NCI-H446 (cell line): Measurements from ENCODE around the gene MAP1S.
"Not testable (repeated sequence)": the region's sequence is repeated elsewhere in the genome, so short reads cannot be mapped to it uniquely, and the experiment has no call there.

Experiments used
- DNase-seq, 2 experiments: peaks; one replicate each; lab custom pipeline; 2025; lab: John Stamatoyannopoulos, UW

Gene MAP1S

DNA sequence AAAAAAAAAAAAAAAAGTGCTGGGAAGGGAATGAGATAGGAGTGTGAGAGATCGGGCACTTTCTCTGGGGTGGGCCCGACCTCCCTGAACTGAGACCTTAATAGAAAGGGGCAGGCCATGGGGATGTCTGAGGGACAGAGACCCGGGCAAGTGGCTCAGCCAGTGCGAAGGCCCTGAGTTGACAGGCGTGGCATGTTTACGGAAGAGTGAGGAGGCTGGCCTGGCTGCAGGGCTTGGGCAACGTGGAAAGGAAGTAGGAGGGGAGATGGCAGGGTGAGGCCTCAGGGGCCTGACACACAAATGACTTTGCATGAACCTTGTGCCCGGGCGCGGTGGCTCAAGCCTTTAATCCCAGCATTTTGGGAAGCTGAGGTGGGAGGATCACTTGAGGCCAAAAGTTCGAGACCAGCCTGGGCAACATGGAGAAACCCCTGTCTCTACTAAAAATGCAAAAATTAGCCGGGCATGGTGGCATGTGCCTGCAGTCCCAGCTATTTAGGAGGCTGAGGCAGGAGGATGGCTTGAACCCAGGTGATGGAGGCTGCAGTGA, 45.9 kb downstream of the MAP1S start:
- DNase-seq = no peak

DNA sequence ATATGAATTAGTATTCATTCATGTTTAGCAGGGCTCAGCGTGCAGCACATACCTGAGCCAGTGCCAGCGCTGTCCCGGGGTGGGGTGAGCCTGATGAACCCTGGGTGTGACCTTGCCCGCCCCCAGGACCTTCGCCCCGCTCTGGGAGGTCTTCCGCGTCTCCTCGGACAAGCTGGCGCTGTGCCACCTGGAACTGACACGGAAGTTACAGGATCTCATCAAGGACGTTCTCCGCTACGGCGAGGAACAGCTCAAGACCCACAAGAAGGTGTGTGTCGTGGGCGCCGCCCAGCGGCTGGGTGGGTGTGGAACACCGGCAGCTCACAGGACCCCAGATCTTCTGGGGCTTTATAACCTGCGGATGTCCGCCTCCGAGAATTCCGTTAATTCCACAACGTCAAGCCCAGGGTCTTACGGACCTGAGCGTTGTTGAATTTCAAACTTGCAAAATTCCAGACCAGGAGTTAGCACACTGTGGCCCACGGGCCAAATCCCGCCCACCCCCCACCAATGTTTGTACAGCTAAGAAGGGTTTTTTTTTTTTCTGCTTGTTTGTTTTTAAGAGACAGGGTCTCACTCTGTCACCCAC, 47.4 kb downstream of the MAP1S start:
- DNase-seq = peak; percentile 54 to 85

DNA sequence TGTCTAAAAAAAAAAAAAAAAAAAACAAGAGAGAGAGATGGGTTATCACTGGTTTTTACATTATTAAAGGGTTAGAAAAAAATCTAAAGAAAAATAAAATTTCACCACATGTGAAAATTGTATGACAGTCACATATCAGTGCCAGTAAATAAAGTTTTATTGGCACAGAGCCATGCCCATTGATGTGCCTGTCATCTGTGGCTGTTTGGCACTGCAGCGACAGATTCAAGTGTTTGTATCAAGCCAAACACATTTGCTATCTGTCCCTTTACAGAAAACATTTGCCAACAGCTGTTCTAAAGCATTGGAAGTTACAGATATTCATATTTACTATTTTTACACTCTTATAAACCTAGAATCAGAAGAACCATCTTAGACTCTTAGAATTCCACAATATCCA, 48.3 kb downstream of the MAP1S start:
- DNase-seq = no peak

GRCh38 chr19:17770613-17771012, 51.3 kb downstream of the MAP1S start:
- DNase-seq = no peak

- DNase-seq = peak in 1 of 2 experiments; percentile 32
These were observed 52.9 kb downstream of the MAP1S start for GRCh38 chr19:17772172-17772571.

DNA sequence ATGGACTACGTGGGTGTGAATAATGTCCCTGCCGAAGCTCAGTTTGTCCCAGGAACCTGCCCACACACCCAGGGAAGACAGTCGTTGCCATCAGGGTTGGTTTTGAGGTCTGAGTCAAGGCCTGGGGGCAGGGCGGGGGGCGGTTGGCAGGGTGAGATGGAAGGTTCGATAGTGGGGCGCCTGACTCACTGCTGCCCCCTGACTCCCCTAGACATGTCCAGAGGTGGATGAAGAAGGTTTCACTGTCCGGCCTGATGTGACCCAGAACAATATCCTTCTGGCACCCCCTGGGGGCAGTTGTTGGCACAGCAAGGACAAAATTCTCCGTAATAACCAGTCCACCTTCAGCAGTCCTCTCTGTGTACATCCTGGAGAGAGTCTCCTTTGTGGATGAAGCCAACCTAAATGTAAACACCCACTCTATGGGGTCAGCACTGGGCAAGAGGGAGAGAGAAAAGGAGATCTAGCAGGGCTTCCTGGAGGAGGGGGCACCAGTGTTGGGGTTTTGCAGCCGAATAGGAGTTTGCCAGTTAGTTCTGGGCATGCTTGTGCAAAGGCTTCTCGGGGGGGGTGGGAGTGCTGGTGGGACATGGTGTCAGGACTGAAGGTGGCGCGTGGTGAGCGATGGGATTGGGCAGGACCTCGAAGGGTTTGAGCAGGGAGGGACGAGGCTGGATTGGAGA, 56.1 kb downstream of the MAP1S start:
- DNase-seq = no peak

DNA sequence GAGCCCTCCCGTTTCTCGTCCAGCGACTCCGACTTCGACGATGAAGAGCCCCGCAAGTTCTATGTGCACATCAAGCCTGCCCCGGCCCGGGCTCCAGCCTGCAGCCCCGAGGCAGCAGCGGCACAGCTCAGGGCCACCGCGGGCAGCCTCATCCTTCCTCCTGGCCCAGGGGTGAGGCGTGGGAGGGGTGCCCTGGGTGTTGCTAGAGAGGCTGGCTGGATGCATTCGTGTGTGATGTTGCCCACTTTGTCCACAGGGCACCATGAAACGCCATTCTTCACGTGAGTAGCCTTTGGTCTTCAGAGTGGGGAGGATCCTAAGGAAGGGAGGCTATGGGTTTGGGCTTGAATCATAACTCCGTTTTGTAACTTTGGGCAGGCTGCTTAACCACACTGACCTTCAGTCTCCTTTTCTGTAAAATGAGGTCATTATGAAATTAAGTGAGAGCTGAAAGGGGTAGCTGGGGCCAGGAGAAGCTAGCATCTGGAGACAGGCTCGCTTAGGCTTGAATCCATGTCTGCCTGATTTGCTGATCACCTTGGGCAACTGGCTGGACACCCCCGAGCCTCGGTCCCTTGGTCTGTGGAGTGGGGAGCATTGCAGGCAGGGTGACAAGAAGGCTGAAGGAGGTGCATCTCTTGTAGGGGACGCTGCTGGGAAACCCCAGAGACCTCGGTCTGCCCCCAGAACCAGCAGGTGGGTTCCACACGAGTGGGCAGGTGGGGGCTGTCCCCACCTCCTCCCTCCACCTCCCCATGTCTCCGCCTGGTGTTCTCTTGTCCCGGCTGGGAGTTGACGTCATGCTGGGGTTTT, 56.9 kb downstream of the MAP1S start:
- no peak for DNase-seq

- not testable (repeated sequence) for DNase-seq
These were observed 58.6 kb downstream of the MAP1S start for GRCh38 chr19:17777840-17778239.

- DNase-seq = no peak
These were observed 59.1 kb downstream of the MAP1S start for GRCh38 chr19:17778251-17778967.

DNA sequence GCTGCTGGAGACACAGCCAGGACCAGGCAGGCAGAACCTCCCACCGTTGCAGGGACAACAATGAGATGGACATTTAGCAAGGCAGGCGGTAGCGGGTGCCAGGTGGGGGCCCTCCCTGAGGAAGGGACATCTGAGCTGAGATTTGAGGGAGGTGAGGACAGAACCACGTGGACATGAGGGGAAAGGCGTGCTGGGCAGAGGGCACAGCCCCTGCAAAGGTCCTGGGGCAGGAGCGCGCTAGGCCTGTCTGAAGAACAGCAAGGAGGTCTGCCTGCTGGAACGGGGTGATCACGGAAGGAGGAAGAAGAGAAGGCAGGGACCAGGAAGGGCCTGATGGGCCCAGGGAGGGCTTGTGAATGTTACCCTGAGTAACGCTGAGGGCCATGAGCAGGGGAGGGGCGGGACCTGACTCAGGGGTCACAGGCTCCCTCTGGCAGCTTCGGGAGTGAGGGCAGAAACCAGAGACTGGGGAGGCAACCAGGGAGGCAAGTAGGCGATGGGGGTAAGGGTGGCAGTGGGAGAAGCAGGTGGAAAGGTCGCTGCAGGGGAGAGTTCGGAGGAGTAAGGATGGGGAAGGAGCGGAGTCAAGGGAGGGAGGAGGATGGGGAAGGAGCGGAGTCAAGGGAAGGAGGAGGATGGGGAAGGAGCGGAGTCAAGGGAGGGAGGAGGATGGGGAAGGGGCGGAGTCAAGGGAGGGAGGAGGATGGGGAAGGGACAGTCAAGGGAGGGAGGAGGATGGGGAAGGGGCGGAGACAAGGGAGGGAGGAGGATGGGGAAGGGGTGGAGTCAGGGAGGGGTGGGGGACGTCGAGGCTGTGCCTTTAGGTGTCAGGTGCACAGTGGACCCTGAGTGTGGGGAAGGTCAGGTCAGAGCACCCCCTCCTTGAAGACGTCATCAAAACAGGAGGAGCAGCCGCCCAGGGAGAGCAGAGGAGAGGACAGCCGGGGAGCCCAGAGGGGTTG, 60.0 kb downstream of the MAP1S start:
- no peak for DNase-seq

GRCh38 chr19:17780781-17781180, 61.5 kb downstream of the MAP1S start:
- no peak for DNase-seq

DNA sequence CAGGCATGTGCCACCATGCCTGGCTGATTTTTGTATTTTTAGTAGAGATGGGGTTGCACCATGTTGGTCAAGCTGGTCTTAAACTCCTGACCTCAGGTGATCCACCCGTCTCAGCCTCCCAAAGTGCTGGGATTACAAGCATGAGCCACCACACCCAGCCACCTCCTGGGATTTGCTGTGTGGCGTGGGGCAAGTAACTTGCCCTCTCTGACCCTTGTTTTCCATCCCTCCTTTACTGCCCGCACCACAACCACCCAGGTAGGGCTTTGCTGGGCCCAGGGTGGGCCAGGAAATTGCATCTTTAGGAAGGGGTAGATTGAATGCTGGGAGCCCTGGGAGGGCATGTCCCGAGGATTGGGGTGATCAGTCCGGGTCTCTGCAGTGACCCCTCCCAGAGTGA, 64.4 kb downstream of the MAP1S start:
- not testable (repeated sequence) for DNase-seq
